GM10266 (cell line): Measurements from ENCODE around the gene ZNF337.
"Not testable (repeated sequence)": the region's sequence is repeated elsewhere in the genome, so short reads cannot be mapped to it uniquely, and the experiment has no call there.

Source experiments
- DNase-seq: peaks from one replicate; pipeline ENCODE4 v3.0.0; 2012; ENCODE audit errors: extremely low spot score
- CTCF ChIP-seq: IDR thresholded peaks from 2 replicates; pipeline ENCODE4 v1.5.1; 2012; ENCODE audit warnings: mild to moderate bottlenecking, low read depth; ENCODE audit not compliant: control insufficient read depth, insufficient read depth; ENCODE audit errors: missing control alignments

ZNF337 gene

GRCh38 chr20:25675161-25675560 lies 21.5 kb downstream of the ZNF337 start:
- no peak for DNase-seq
- no peak for TF ChIP-seq CTCF

GRCh38 chr20:25672659-25673235 lies 23.9 kb downstream of the ZNF337 start:
- TF ChIP-seq CTCF: no peak
- DNase-seq: no peak

GRCh38 chr20:25669826-25670422 lies 26.7 kb downstream of the ZNF337 start:
- no peak for DNase-seq
- no peak for TF ChIP-seq CTCF

GRCh38 chr20:25668446-25668845 lies 28.2 kb downstream of the ZNF337 start:
- no peak for DNase-seq
- TF ChIP-seq CTCF: no peak

- no peak for TF ChIP-seq CTCF
- DNase-seq: no peak
Observed at GRCh38 chr20:25659999-25660398, 36.7 kb downstream of the ZNF337 start.

- no peak for DNase-seq
- no peak for TF ChIP-seq CTCF
Observed at GRCh38 chr20:25654487-25654886, 42.2 kb downstream of the ZNF337 start.

GRCh38 chr20:25652866-25653265 lies 43.8 kb downstream of the ZNF337 start:
- DNase-seq: not testable (repeated sequence)

GRCh38 chr20:25644814-25645213 lies 51.8 kb downstream of the ZNF337 start:
- DNase-seq: no peak

More at GRCh38 chr20:25644814-25645213, 51.8 kb downstream of the ZNF337 start:
- TF ChIP-seq CTCF: no peak
